Measurements from ENCODE around the gene HRK. TPM values are rescaled to one million over a fixed set of nuclear protein-coding genes. Genes with fewer than 3 reads are reported as not detected.

The HRK gene
- total RNA-seq, 1 donor from 2014 or later: 2.1 TPM

- H3K9me3 ChIP-seq (ENCODE audit: insufficient read depth, low read depth, low read length): no peaks in the 10 kb centered on the region
- DNase-seq (ENCODE audit: low read depth): no peak
- H3K4me3 ChIP-seq (ENCODE audit: insufficient read depth, low read depth, low read length): no peak overlapping the region
- peaks cover 5% of the 10 kb centered on the region for H3K36me3 ChIP-seq (ENCODE audit: insufficient read depth, low read length)
- H3K9me3 Mint-ChIP-seq (ENCODE audit: unreplicated experiment): peaks cover 2% of the 10 kb centered on the region
- peaks cover 12% of the 10 kb centered on the region for H3K4me1 ChIP-seq (ENCODE audit: insufficient read depth, low read length)
- no peak for FAIRE-seq
- no peak overlapping the region for H3K9ac ChIP-seq (ENCODE audit: low read length)
- no peaks in the 10 kb centered on the region for H3K27me3 Mint-ChIP-seq (ENCODE audit: low read depth, unreplicated experiment)
- H3K27ac Mint-ChIP-seq (ENCODE audit: unreplicated experiment): no peak overlapping the region
- TF ChIP-seq EZH2 (IDR thresholded peaks at IDR 0.05; ENCODE audit: insufficient read depth, low read length) (no peak), CTCF (IDR thresholded peaks at IDR 0.05; ENCODE audit: insufficient read depth, low read depth, low read length) (no peak)
- no peak overlapping the region for H2AFZ ChIP-seq (ENCODE audit: low read depth, low read length)
- H3K4me2 ChIP-seq (ENCODE audit: low read length): no peak overlapping the region
- no peak overlapping the region for H3K4me3 Mint-ChIP-seq (ENCODE audit: unreplicated experiment)
- peaks cover 70% of the 10 kb centered on the region for H4K20me1 ChIP-seq (ENCODE audit: insufficient read depth, low read length)
- H3K36me3 Mint-ChIP-seq (ENCODE audit: low read depth, unreplicated experiment): peaks cover 11% of the 10 kb centered on the region
- H3K27me3 ChIP-seq (ENCODE audit: insufficient read depth, low read length): no peaks in the 10 kb centered on the region
- peaks cover 85% of the 10 kb centered on the region for H3K79me2 ChIP-seq (ENCODE audit: insufficient read depth, low read length)
- peaks cover 29% of the 10 kb centered on the region for H3K4me1 Mint-ChIP-seq (ENCODE audit: low read depth, unreplicated experiment)
- H3K27ac ChIP-seq (ENCODE audit: low read depth, low read length): no peak overlapping the region
These were observed 34.1 kb upstream of the HRK start for GRCh38 chr12:116915326-116915725.

GRCh38 chr12:116910645-116911451 lies 29.6 kb upstream of the HRK start, which contains the start of gene FBXW8:
FBXW8 (plus strand) TSS chr12:116910950; CDS start chr12:116911038, 88 bp downstream.
- Histone ChIP-seq H3K27ac (ENCODE audit: low read depth, low read length) (peak within 1 kb of the TSS; percentile 89), H3K27me3 (ENCODE audit: insufficient read depth, low read length) (peaks cover 6% of the 10 kb centered on the region), H3K4me2 (ENCODE audit: low read length) (peak within 1 kb of the TSS; percentile 99), H3K36me3 (ENCODE audit: insufficient read depth, low read length) (no peaks in the 10 kb centered on the region), H3K4me3 (ENCODE audit: insufficient read depth, low read depth, low read length) (peak within 1 kb of the TSS; percentile 81), H3K79me2 (ENCODE audit: insufficient read depth, low read length) (peaks cover 48% of the 10 kb centered on the region), H2AFZ (ENCODE audit: low read depth, low read length) (peak within 1 kb of the TSS; percentile 72), H4K20me1 (ENCODE audit: insufficient read depth, low read length) (peaks cover 28% of the 10 kb centered on the region), H3K9ac (ENCODE audit: low read length) (peak within 1 kb of the TSS; percentile 97), H3K4me1 (ENCODE audit: insufficient read depth, low read length) (peaks cover 5% of the 10 kb centered on the region), H3K9me3 (ENCODE audit: insufficient read depth, low read depth, low read length) (no peaks in the 10 kb centered on the region)
- no peaks in the 10 kb centered on the region for H3K36me3 Mint-ChIP-seq (ENCODE audit: low read depth, unreplicated experiment)
- H3K4me3 Mint-ChIP-seq (ENCODE audit: unreplicated experiment): peak within 1 kb of the TSS; percentile 92
- TF ChIP-seq EZH2 (IDR thresholded peaks at IDR 0.05; ENCODE audit: insufficient read depth, low read length): no peak
- no peaks in the 10 kb centered on the region for H3K9me3 Mint-ChIP-seq (ENCODE audit: unreplicated experiment)
- DNase-seq (ENCODE audit: low read depth) (peak; percentile 51), FAIRE-seq (no peak)
- H3K27ac Mint-ChIP-seq (ENCODE audit: unreplicated experiment): peak within 1 kb of the TSS; percentile 81
- H3K27me3 Mint-ChIP-seq (ENCODE audit: low read depth, unreplicated experiment): peaks cover 3% of the 10 kb centered on the region
- peaks cover 9% of the 10 kb centered on the region for H3K4me1 Mint-ChIP-seq (ENCODE audit: low read depth, unreplicated experiment)

DNA sequence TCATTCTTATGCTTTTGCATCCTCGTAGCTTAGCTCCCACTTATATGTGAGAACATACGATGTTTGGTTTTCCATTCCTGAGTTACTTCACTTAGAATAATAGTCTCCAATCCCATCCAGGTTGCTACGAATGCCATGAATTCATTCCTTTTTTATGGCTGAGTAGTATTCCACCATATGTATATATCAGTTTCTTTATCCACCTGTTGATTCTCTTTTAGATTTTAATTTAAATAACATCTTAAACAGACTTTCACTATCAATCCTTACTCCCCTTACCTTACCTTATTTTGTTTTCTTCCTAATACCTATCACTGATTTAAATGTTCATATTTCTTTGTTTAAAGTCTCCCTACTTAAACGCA lies 29.0 kb upstream of the HRK start:
- TF ChIP-seq EZH2 (IDR thresholded peaks at IDR 0.05; ENCODE audit: insufficient read depth, low read length) (no peak), CTCF (IDR thresholded peaks at IDR 0.05; ENCODE audit: insufficient read depth, low read depth, low read length) (no peak)
- Mint-ChIP-seq H3K4me1 (ENCODE audit: low read depth, unreplicated experiment) (peaks cover 7% of the 10 kb centered on the region), H3K36me3 (ENCODE audit: low read depth, unreplicated experiment) (no peaks in the 10 kb centered on the region), H3K27me3 (ENCODE audit: low read depth, unreplicated experiment) (peaks cover 3% of the 10 kb centered on the region), H3K9me3 (ENCODE audit: unreplicated experiment) (no peaks in the 10 kb centered on the region), H3K27ac (ENCODE audit: unreplicated experiment) (peak overlapping the region; percentile 80), H3K4me3 (ENCODE audit: unreplicated experiment) (peak overlapping the region; percentile 90)
- Histone ChIP-seq H3K4me3 (ENCODE audit: insufficient read depth, low read depth, low read length) (peak overlapping the region; percentile 81), H3K4me2 (ENCODE audit: low read length) (peak overlapping the region; percentile 99), H3K36me3 (ENCODE audit: insufficient read depth, low read length) (no peaks in the 10 kb centered on the region), H3K9ac (ENCODE audit: low read length) (peak overlapping the region; percentile 97), H3K9me3 (ENCODE audit: insufficient read depth, low read depth, low read length) (no peaks in the 10 kb centered on the region), H3K27ac (ENCODE audit: low read depth, low read length) (no peak overlapping the region), H4K20me1 (ENCODE audit: insufficient read depth, low read length) (peaks cover 23% of the 10 kb centered on the region), H2AFZ (ENCODE audit: low read depth, low read length) (peak overlapping the region; percentile 72), H3K4me1 (ENCODE audit: insufficient read depth, low read length) (peaks cover 5% of the 10 kb centered on the region), H3K79me2 (ENCODE audit: insufficient read depth, low read length) (peaks cover 47% of the 10 kb centered on the region), H3K27me3 (ENCODE audit: insufficient read depth, low read length) (peaks cover 6% of the 10 kb centered on the region)
- FAIRE-seq (no peak), DNase-seq (ENCODE audit: low read depth) (no peak)

Data from astrocyte (in vitro differentiated cells and primary cell).